ENCODE results near the gene DRC1.

DRC1 gene

DNA sequence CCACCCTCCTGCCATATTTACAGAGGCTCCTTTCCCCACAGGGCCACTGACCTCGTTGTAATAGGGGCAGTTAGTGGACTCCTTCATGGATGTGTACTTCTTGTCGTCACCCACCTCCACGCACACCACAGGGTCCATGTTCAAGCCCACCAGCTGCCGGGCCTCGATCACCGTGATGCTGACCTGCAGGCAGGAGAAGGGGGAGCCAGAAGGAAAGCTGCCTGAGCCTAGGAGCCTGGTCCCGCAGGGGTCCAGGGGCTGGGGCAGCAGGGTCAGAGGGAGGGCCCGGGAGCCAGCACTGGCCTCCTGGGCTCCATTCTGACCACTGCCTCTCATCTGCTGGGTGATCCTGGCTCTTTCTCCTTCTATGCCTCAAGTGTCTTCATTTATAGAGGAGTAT, 93.2 kb downstream of the DRC1 start:
- no peak for DNase-seq

DNA sequence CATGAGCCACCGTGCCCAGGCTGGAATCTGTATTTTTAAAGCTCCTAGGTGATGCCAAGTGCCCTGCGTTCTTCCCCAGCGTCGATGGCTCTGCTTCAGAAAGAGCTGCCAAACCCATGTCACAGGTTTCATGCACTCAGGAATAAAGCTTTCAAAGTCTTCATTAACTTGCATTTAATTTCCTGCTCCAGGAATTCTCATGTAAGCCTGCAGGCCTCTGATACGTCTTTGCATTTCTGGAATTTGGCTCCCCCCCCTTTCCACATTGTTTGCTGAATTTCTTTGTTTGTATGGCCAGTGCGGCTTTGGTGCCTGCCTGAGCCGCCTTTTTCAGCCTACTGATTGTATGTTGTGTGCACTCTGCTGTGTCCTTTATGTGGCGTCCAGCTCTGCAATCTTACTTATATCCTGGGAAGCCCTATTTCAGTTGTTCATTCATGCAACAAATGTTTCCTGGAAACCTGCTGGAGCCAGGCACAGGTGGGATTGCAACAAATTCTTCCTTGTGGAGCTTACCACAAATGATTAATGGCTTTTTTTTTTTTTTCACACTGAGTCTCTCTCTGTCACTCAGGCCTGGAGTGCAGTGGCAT, 94.1 kb downstream of the DRC1 start:
- no peak for DNase-seq

DNA sequence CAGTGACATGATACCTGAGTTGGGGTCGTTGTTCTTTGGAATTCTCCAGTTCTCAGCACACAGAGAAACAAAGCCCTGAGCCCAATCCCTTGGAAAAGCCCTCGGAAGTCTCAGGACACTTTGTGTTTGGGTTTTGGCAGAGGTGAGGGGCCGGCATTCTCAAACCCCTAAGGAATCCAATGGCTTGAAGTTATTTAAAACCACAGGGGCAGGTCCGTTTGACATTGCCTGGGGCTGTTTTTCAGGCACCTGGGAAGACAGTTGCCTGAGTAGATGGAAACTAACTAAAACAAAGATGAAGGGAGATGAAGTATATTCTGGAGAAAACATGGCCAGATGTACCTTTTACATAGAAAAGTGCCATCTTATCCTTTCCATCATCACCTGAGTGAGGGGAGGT, 98.7 kb downstream of the DRC1 start:
- no peak for DNase-seq

DNA sequence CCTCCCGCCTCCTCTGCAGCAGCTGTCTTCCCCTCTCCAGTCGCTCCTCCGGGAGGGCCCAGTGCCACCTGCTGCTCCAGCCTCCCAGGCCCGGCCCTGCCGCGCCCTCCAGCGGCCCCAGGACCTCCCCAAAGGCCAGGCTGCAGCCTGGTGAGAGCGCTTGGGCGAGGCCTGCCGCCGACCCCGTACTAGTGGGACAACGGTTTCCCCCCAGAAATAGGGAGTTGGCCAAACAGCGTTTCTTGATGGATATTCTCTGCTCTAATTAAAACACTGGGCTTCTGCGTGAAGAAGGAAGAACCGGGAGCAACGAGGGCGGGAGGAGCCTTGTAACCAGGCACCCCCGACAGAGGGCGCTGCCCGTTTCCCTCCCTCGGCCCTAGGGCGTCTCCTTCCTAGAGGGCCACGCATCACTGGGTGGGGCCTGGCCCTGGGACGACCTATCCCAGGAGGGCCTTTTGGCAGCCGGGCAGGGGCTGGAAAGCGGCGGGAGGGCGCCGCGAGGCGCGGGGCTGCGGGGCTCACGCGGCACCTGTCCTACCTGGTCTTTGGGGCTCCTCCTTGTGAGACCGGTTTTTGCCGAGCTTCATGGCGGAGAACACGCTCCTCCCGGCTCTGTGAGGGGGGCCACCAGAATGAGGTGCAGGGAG, 101.6 kb downstream of the DRC1 start:
- DNase-seq = peak; percentile 82 to 93 (median 88)

DNA sequence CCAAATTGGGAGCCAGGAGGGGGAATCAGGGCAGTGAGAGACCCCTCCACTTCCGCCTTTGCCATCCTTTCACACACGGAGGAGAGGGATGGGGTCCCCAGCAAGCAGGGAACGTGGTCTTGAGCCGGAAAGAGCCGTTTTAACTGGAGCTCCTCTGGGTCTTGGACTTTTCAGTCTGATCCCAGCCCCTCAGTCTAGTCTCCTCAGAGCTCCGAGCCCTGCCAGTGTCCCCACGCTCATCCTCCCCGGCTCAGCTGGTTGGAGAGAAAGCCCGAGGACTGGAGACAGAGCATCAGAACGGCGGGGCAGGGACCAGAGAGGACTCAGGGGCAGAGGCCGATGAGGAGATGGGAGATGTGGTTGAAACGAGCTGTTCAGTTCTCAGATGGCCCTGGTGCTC, 102.3 kb downstream of the DRC1 start:
- DNase-seq = no peak

DNA sequence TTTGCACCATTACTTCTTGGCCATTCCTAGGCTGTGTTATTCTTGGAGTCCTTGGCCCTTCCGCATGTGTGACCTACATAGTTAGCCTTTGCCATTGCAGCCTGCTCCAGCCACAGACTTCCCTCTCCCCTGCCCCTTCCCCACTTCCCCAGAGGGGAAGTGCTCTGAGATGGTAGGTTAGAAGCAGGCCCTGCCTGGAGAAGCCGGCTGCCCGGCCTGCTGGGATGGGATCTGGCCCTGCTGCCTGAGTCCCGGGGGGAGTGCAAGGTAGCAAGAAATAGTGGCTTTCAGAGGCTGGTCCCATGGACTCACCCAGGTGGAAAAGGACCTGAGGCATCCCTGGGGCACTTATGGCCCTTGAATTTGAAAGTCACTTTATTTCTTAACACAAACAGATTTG, 104.6 kb downstream of the DRC1 start:
- no peak for DNase-seq

Data from suppressor macrophage treated with lipopolysaccharide for 1 hour (primary cell).